ENCODE results near the gene FOXN1. TPM values are rescaled to one million over a fixed set of nuclear protein-coding genes. Genes with fewer than 3 reads are reported as not detected.

Gene FOXN1
- total RNA-seq, 2 experiments from 2014 or later, result not detected

DNA sequence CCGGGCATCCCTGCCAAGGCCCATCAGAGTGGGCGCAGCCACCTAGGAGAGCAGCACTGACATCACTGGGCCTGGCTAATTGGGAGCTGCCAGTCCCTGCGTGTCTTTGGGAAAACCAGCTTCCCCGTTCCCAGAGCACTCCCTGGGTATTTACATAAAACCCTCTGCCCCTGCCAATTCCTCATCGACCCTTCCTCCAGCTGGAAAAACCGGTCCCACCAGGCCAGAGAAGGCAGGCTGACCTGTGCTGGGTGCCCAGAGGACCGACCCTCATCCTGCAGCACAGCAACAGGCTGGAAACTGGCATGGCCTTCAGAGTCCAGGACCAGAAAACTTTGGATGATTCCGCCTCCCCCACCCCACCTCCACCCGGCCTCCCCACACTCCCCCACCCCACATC lies 8.2 kb upstream of the FOXN1 start:
- ChIA-PET CTCF (interaction anchor here (1.0 kb wide), 3 partner anchors 9 to 115 kb away, joined by 3 read pairs; no protein-coding TSS in a partner anchor), POLR2A (interaction anchor here (0.7 kb wide), 1 partner anchor 176 kb away, joined by 3 read pairs; no protein-coding TSS in a partner anchor)
- Mint-ChIP-seq H3K4me3 (no peak overlapping the region), H3K36me3 (no peaks in the 10 kb centered on the region), H3K4me1 (ENCODE audit: low read depth) (no peaks in the 10 kb centered on the region), H3K27me3 (peaks cover 2% of the 10 kb centered on the region), H3K9me3 (no peaks in the 10 kb centered on the region), H3K27ac (no peak overlapping the region)
- DNase-seq, result no peak
- intact Hi-C loops (cut with micrococcal nuclease), result no loop called here

DNA sequence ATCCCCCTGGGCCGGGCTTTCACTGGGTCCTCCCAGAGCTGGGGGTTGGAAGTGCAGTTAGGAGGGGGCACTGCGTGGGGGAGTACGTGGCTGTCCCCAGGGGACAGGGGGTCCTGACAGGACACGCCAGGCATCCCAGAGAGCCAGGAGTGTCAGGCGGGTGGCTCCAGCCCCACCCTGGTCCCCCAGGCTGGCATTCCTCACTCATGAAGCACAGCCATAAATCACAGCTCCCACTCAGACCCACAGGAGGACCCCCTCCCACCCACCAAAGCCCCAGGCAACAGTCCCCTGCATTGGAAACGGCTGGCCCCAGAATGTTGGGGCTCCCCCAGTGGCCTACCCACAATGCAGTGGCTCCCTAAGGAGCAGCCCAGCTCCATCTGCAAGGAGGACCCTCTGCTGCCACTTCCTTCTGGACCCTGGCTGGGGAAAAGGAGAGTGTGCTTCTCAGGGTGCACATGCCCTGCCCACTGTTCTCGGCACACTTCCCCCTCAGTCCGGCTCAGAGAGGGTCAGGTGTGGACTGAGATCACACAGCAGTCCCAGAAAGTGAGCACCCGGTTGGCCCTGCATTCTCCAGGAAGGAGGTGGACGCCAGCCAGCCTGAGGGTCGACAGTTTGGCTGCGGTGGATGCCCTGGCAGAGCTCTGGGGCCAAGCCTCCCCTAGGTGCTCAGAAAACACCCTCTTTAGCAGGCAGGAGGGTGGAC lies 7.3 kb upstream of the FOXN1 start:
- DNase-seq, result no peak
- POLR2A ChIA-PET, result no interaction called here
- CTCF ChIA-PET, result interaction anchor here (1.0 kb wide), 1 partner anchor 114 kb away, joined by 3 read pairs; no protein-coding TSS in a partner anchor
- no peaks in the 10 kb centered on the region for H3K4me1 Mint-ChIP-seq (ENCODE audit: low read depth)
- no peak overlapping the region for H3K4me3 Mint-ChIP-seq
- H3K27me3 Mint-ChIP-seq, result no peaks in the 10 kb centered on the region
- H3K9me3 Mint-ChIP-seq, result no peaks in the 10 kb centered on the region
- intact Hi-C loops (cut with micrococcal nuclease), result no loop called here
- H3K27ac Mint-ChIP-seq, result no peak overlapping the region
- H3K36me3 Mint-ChIP-seq, result no peaks in the 10 kb centered on the region

DNA sequence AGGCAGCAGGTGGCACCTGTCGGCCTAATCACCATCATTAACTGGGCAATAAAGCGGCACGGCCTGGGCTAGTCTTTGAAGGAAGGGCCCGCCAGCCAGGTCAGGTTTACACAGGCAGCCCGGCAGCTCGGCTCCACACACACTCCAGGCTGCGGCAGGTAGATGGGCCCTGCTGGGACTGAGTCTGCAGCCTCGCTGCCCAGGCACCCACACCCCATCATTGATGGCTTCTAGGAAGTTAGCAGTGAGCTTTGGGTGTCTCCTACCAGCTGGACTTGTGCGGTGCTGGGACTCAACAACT lies 6.8 kb upstream of the FOXN1 start:
- CTCF ChIA-PET, result no interaction called here
- no peaks in the 10 kb centered on the region for H3K36me3 Mint-ChIP-seq
- no peaks in the 10 kb centered on the region for H3K27me3 Mint-ChIP-seq
- no peak overlapping the region for H3K27ac Mint-ChIP-seq
- H3K9me3 Mint-ChIP-seq, result no peaks in the 10 kb centered on the region
- no peak overlapping the region for H3K4me3 Mint-ChIP-seq
- intact Hi-C loops (cut with micrococcal nuclease), result no loop called here
- POLR2A ChIA-PET, result no interaction called here
- no peaks in the 10 kb centered on the region for H3K4me1 Mint-ChIP-seq (ENCODE audit: low read depth)
- no peak for DNase-seq

DNA sequence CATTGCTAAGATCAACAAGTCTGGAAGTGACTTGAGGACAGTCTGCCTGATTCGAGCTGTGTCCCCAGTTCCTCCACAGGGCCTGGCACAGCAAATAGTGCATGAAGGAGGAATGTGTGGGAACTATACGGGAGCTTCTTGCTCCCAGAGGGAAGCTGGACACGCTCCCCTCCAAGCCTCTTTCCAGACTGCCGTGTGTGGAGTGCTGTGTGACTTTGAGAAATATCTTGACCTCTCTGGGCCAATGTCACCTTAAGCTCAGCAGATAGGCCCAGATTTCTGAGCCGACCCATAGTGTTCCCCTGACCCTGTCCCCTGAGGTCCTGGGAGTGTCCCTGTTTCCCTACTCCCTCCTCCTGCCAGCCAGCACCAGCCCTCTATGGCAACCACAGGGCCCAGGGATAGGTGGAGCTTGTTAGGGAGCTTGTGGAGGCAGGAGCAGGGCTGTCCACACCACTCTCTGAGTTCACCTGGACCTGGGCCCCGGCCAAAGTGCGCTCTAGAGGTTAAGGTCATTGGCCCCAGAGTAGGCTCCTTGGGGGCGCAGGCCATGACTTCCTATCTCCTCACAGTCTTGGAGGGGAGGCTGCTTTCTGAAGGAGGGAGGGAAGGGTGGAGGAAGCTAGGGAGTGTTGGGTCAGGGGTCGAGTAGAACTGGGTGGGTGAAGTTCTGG lies 6.3 kb upstream of the FOXN1 start:
- intact Hi-C loops (cut with micrococcal nuclease), result no loop called here
- Mint-ChIP-seq H3K4me1 (ENCODE audit: low read depth) (no peaks in the 10 kb centered on the region), H3K9me3 (no peaks in the 10 kb centered on the region), H3K27ac (no peak overlapping the region), H3K36me3 (no peaks in the 10 kb centered on the region), H3K4me3 (no peak overlapping the region), H3K27me3 (peaks cover 2% of the 10 kb centered on the region)
- ChIA-PET POLR2A (no interaction called here), CTCF (interaction anchor here (1.0 kb wide), 1 partner anchor 41 kb away, joined by 4 read pairs; no protein-coding TSS in a partner anchor)
- no peak for DNase-seq

DNA sequence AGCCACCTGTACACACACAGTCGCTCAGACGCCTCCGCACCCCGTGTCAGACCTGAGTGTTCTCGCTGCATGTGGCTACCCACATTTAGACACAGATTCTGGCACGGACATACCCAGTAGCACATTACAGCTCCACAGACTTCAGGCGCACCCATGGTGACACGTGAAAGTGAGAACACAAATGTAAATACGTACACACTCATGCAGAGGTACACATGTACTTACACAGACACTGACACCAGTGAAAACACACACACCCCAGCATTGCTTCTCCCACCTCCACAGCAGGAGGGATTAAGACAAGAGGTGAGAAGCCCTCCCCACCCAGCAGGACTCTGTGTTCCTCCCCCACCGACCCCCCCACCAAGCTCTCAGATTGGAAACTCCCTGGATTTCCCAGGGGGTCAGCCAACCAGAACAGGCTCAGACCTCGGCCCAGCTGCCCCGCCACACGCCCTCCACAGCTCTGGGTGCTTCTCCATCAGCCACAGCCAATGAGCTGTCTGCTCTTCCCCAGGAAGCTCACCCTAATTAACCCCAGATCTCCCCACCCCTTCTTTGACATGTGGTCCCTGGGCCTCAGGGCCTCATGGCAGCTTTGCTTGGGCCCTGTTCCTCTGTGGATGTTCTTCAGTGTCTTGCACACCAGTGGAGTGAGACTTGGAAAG lies 5.3 kb upstream of the FOXN1 start:
- H3K4me1 Mint-ChIP-seq (ENCODE audit: low read depth), result no peaks in the 10 kb centered on the region
- peaks cover 8% of the 10 kb centered on the region for H3K27me3 Mint-ChIP-seq
- intact Hi-C loops (cut with micrococcal nuclease), result no loop called here
- H3K9me3 Mint-ChIP-seq, result no peaks in the 10 kb centered on the region
- H3K27ac Mint-ChIP-seq, result no peak overlapping the region
- H3K36me3 Mint-ChIP-seq, result no peaks in the 10 kb centered on the region
- POLR2A ChIA-PET, result no interaction called here
- CTCF ChIA-PET, result interaction anchor here (1.0 to 1.5 kb wide), 2 partner anchors 8 to 40 kb away, joined by 3 to 4 read pairs; no protein-coding TSS in a partner anchor
- DNase-seq, result no peak
- H3K4me3 Mint-ChIP-seq, result no peak overlapping the region

DNA sequence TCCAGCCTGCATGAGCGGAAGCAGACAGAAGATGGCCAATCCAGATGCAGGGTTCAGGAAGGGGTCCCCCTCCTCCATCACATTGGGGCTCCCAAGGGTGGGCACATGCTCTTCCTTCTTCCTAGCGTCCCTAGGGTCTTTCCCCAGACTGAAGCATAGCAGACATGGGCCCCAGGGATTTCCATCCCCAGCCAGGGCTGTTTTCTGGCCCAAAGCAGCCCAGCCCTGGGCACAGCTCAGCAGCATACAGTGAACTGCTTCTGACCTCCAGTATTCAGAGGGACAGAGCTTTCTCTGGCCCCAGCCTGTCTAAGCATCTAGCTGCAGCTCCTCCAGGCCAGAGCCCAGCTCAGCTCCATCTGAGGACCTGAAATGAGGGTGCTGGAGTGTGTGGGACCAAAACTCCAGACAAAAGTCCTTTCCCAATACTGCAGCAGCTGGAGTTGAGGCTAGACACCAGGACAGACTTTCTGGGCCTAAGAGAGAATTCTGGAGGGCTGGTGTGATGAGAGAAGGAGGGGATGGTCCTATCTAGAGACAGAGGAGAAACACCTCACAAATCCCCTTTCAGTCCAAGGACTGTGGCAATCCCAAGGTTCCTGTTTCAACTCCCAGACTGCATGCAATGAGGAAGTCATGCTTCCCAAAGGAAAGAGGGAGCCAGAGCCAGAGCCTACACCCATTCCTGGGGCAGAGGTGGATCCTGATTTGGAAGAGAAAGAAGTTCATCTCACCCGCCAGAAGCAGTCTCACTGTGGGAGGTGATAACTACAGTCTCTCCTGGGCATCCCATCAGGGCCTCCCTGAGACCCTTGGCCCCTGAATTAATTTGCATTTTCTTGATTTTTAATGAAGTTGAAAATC lies 4.5 kb upstream of the FOXN1 start:
- ChIA-PET CTCF (interaction anchor here (1.5 kb wide), 1 partner anchor 9 kb away, joined by 3 read pairs; no protein-coding TSS in a partner anchor), POLR2A (no interaction called here)
- no peaks in the 10 kb centered on the region for H3K4me1 Mint-ChIP-seq (ENCODE audit: low read depth)
- peaks cover 10% of the 10 kb centered on the region for H3K27me3 Mint-ChIP-seq
- no peak overlapping the region for H3K4me3 Mint-ChIP-seq
- no peak overlapping the region for H3K27ac Mint-ChIP-seq
- H3K9me3 Mint-ChIP-seq, result no peaks in the 10 kb centered on the region
- intact Hi-C loops (cut with micrococcal nuclease), result no loop called here
- no peak for DNase-seq
- H3K36me3 Mint-ChIP-seq, result no peaks in the 10 kb centered on the region

DNA sequence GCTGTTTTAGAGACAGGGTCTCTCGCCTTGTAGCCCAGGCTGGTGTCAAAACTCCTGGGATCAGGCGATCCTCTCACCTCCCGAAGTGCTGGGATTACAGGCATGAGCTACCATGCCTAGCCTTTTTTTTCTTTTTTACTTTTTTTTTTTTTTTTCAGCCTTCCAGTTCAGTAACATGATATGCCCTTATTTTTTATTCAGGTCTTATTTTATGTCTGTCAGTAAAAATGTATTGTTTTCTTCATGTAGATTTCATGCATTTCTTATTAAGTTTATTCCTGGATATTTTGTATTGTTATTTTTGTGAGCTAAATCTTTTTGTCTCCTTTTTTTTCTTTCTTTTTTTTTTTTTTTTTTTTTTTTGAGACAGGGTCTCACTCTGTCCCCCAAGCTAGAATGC lies 2.7 kb upstream of the FOXN1 start:
- H3K4me3 Mint-ChIP-seq, result no peak overlapping the region
- no peaks in the 10 kb centered on the region for H3K36me3 Mint-ChIP-seq
- no peak overlapping the region for H3K27ac Mint-ChIP-seq
- H3K27me3 Mint-ChIP-seq, result peaks cover 15% of the 10 kb centered on the region
- intact Hi-C loops (cut with micrococcal nuclease), result no loop called here
- no peak for DNase-seq
- POLR2A ChIA-PET, result no interaction called here
- CTCF ChIA-PET, result interaction anchor here (0.7 to 1.1 kb wide), 2 partner anchors 38 to 260 kb away, joined by 4 read pairs; no protein-coding TSS in a partner anchor
- no peaks in the 10 kb centered on the region for H3K4me1 Mint-ChIP-seq (ENCODE audit: low read depth)
- no peaks in the 10 kb centered on the region for H3K9me3 Mint-ChIP-seq

DNA sequence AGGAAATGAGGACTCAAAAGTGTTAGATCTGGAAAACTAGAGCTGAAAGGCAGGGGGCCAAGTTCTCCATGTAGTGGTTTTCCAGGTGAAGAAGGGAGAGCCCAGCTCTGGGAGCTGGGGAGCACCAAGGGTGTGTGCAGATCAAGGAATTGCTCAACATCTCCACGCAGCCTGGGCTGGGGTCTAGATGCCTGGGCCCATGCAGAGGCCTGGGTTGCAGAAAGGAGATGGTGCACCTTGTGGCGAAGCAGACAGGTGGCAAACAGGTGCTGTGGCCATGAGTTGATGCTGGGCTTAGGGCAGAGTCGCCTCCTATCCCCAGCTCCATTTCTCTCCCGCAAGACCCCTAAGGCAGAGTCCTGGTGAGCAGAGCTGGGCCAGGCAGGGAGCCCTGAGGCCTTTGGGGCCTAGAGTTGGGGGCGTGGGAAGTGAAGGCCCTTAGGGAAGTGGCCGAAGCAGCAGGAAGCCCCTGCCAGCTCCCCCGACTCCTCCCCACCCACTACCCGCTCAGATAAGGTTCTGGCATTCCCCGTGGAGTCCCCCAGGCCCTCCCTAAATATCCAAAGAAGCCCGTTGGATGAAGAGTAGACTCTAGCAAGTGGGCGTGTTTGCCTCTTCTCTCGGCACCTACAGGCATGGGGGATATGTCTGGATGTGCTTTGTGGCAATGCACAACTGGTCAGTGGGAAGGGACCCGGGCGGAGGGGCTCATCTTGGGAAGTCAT lies 777 bp downstream of the FOXN1 start:
- no peaks in the 10 kb centered on the region for H3K4me1 Mint-ChIP-seq (ENCODE audit: low read depth)
- CTCF ChIA-PET, result no interaction called here
- no peak for DNase-seq
- no peak overlapping the region for H3K4me3 Mint-ChIP-seq
- intact Hi-C loops (cut with micrococcal nuclease), result no loop called here
- H3K27ac Mint-ChIP-seq, result no peak overlapping the region
- H3K36me3 Mint-ChIP-seq, result no peaks in the 10 kb centered on the region
- POLR2A ChIA-PET, result no interaction called here
- no peaks in the 10 kb centered on the region for H3K9me3 Mint-ChIP-seq
- H3K27me3 Mint-ChIP-seq, result peaks cover 30% of the 10 kb centered on the region

DNA sequence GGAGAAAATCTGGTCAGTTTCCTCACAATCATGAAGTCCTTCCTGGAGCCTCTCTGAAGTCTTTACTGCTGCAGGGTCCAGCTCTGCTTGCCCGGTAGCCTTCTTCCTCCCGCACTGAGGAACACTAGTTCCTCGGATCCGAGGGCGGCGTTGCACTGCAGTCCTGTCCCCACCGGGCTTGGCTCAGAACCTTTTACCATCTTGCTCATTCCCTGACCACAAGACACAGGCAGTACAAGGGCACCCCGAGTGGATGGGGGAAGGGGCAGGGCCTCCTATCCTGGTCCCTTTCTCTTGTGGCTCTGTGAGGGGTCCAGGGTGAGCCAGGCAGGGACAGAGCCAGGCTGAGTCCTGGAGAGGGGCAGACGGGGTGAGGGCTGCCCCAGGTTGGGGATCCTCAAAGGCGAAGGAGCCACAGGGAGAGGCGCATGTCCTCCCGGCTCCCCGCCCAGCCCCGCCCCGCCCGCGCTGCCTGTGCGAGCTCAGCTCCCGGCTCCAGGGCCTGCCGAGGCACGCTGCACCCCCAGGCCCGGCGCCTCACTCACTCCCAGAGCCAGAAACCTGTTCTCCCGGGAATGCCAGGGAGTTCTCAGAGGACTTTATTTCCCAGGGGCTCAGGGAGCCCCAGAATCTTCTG lies 1.5 kb downstream of the FOXN1 start:
- no peak overlapping the region for H3K27ac Mint-ChIP-seq
- no peaks in the 10 kb centered on the region for H3K4me1 Mint-ChIP-seq (ENCODE audit: low read depth)
- POLR2A ChIA-PET, result no interaction called here
- no peak overlapping the region for H3K4me3 Mint-ChIP-seq
- H3K27me3 Mint-ChIP-seq, result peaks cover 33% of the 10 kb centered on the region
- intact Hi-C loops (cut with micrococcal nuclease), result no loop called here
- H3K9me3 Mint-ChIP-seq, result no peaks in the 10 kb centered on the region
- no peak for DNase-seq
- no peaks in the 10 kb centered on the region for H3K36me3 Mint-ChIP-seq
- CTCF ChIA-PET, result no interaction called here

DNA sequence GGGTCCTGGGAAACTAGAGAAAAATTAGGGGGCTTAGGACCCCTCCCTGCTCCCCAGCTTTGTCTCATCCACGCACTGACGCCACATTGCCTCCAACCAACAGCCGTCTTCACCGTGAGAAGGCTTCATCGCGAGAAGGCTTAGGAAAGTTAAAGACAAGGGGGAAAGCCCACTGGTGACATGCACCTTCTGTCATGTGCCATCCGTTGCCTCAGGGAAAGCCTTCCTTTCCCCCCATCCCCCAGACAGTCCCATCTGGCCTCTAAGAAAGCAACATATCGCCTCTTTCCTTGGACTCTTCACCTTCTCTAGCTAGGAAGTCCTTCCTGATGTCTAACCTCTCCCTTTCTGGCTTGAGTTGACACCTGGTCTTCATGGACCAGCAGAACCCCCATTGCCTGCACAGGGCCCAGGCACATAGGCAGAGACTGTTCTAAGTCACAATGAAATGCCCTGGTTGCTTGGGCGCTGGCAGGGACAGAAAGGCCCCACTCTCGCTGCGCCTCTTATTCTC lies 2.1 kb downstream of the FOXN1 start:
- Mint-ChIP-seq H3K27me3 (peaks cover 33% of the 10 kb centered on the region), H3K27ac (no peak overlapping the region), H3K4me1 (ENCODE audit: low read depth) (no peaks in the 10 kb centered on the region), H3K9me3 (no peaks in the 10 kb centered on the region), H3K4me3 (no peak overlapping the region), H3K36me3 (no peaks in the 10 kb centered on the region)
- DNase-seq, result no peak
- ChIA-PET POLR2A (no interaction called here), CTCF (no interaction called here)
- intact Hi-C loops (cut with micrococcal nuclease), result no loop called here

DNA sequence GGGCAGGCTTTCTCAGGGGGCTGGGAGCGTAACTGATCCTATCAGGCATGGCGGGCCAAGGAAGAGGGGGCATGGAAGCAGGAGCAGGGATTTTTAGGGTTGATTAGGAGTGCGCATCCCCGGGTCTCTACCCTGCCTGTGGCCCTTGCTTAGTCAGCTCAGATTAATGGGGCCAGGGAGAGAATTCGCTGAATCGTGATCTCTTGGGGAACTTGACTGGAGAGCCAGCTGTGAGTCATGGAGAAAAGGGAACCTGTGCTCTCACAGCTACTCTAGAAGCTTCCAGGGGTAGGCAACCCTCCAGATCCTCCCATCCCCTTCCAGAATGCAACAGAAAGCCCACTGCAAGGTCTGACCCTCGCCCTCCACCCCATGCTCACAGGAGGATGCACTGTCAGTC lies 3.6 kb downstream of the FOXN1 start:
- Mint-ChIP-seq H3K27me3 (peaks cover 33% of the 10 kb centered on the region), H3K4me1 (ENCODE audit: low read depth) (no peaks in the 10 kb centered on the region), H3K27ac (no peak overlapping the region), H3K9me3 (no peaks in the 10 kb centered on the region), H3K36me3 (no peaks in the 10 kb centered on the region), H3K4me3 (no peak overlapping the region)
- DNase-seq, result no peak
- ChIA-PET POLR2A (no interaction called here), CTCF (no interaction called here)
- intact Hi-C loops (cut with micrococcal nuclease), result no loop called here

Measured in activated CD4-positive, alpha-beta memory T cell treated with anti-CD3 and anti-CD28 coated beads for 36 hours (primary cell).